AG04449 (cell line): Measurements from ENCODE around the gene SDHA.

Source experiments
- CTCF ChIA-PET: fragments of 350-600 bp; formaldehyde crosslinking; extraction: SDS; loops from one replicate; lab custom pipeline; 2021; ENCODE audit warnings: antibody characterized with exemption; lab: Yijun Ruan, JAX
- POLR2A ChIA-PET: fragments of 400-600, 350-600 bp; formaldehyde crosslinking; extraction: SDS; loops from one replicate; lab custom pipeline; 2020; ENCODE audit warnings: antibody characterized with exemption, inconsistent platforms; lab: Yijun Ruan, JAX
- DNase-seq: peaks from one replicate; pipeline ENCODE4 v3.0.0-alpha.2; 2010; ENCODE audit warnings: low read depth, low spot score
- H3K4me3 ChIP-seq: 2 replicates; pipeline ENCODE4 v1.5.1; 2011; ENCODE audit warnings: low read depth, mild to moderate bottlenecking, control low read depth, low read length
- TF ChIP-seq, protein P1 (sequence below): IDR thresholded peaks from one replicate; pipeline ENCODE4 v1.5.1; 2011; ENCODE audit warnings: mild to moderate bottlenecking, moderate library complexity, low read length, control low read depth, inconsistent platforms; ENCODE audit not compliant: insufficient read depth; ENCODE audit errors: missing control alignments

Gene SDHA

DNA sequence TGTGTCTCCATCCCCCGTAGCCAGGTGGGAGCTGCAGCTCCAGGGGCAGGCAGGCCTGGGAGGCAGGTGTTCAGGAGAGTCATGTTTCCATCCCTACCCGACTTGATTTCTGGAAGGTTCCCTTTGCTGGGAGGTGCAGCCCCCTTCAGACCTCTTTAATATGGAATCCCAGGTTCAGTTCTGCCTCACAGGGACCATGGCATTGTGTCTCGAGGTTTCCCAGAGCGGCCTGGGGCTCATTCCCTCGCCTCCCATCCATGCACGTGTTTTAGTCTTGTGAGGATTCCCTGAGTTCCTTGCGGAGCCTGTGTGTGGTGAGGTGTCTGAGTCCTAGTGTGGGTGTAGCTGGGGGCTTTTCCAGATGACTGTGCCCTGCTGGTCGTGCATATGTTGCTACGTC, 86.9 kb downstream of the SDHA start:
- no peak for DNase-seq
- ChIA-PET POLR2A (no interaction called here), CTCF (no interaction called here)

DNA sequence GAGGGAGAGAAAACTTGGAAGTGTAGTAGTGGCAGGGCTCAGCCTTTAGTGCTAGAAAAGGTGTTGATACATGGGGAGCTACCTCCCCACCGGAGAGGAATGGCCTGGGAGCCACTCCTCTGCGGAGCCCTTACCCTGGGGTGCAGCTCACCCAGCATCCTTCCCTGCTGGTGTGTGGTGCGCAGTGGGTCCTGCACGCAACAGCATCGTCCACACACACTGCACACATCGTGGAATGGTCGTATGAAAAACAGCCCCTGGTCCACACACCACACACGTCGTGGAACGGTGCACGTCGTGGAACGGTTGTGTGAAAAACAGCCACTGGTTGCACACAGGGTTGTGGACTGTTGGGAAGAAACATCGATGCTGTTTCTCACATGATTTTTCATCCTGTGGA, 87.3 kb downstream of the SDHA start:
- TF ChIP-seq, protein P1, sequence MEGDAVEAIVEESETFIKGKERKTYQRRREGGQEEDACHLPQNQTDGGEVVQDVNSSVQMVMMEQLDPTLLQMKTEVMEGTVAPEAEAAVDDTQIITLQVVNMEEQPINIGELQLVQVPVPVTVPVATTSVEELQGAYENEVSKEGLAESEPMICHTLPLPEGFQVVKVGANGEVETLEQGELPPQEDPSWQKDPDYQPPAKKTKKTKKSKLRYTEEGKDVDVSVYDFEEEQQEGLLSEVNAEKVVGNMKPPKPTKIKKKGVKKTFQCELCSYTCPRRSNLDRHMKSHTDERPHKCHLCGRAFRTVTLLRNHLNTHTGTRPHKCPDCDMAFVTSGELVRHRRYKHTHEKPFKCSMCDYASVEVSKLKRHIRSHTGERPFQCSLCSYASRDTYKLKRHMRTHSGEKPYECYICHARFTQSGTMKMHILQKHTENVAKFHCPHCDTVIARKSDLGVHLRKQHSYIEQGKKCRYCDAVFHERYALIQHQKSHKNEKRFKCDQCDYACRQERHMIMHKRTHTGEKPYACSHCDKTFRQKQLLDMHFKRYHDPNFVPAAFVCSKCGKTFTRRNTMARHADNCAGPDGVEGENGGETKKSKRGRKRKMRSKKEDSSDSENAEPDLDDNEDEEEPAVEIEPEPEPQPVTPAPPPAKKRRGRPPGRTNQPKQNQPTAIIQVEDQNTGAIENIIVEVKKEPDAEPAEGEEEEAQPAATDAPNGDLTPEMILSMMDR, result no peak
- POLR2A ChIA-PET, result no interaction called here
- no peak for DNase-seq
- H3K4me3 ChIP-seq, result no peak overlapping the region
- CTCF ChIA-PET, result interaction anchor here (1.3 kb wide), 1 partner anchor 24 kb away, joined by 3 read pairs; no protein-coding TSS in a partner anchor

More for the DNA sequence above, 86.9 kb downstream of the SDHA start:
- no peak overlapping the region for H3K4me3 ChIP-seq
- TF ChIP-seq, protein P1, result no peak

DNA sequence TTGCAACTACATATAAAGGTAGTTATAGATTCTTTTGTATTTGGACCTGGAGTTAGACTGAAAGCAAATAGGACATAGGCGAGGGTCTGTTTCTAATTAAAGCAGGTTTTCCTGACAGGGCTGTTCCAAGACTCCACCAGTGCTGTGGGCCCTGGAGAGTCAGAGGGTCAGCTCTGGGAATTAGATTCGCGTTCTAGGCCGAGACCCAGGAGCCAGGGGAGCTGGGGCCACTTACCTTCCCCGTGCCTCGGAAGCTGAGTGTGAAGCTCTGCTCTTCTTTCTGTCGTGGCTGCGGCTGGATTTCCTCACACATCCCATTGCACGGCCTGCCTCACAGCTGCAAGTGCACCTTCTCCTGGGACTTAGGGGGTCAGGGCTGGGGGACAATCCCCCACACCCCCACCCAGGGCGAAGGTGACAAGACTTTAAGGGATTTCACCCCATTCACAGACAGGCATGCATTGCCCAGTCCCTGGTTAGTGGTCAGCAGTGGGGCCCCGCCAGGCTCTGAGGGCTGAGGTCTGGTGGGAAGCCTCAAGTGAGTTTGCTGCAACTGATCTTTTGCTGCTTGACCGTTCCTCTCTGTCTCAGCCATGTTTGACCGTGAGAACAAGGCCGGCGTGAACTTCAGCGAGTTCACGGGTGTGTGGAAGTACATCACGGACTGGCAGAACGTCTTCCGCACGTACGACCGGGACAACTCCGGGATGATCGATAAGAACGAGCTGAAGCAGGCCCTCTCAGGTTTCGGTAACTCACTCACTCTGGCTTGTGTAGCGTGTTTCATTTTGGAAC, 88.1 kb downstream of the SDHA start:
- H3K4me3 ChIP-seq, result no peak overlapping the region
- CTCF ChIA-PET, result interaction anchor here (1.0 to 1.3 kb wide), 2 partner anchors 10 to 25 kb away, joined by 3 to 4 read pairs; no protein-coding TSS in a partner anchor
- POLR2A ChIA-PET, result no interaction called here
- no peak for DNase-seq
- TF ChIP-seq, protein P1, result no peak
